Activated CD8-positive, alpha-beta T cell treated with anti-CD3 and anti-CD28 coated beads for 36 hours (primary cell): ENCODE measurements around the gene NLRC4. TPM values are rescaled to one million over a fixed set of nuclear protein-coding genes. Genes with fewer than 3 reads are reported as not detected.

Experiments
- ATAC-seq: fragments of 200-7000 bp; cut with Tn5 transposase; one replicate; pipeline ENCODE4 v1.10.0; 2021; ENCODE audit warnings: mild to moderate bottlenecking, moderate library complexity
- CTCF ChIA-PET: fragments of 350-600 bp; sonication (Branson Sonifier 250); formaldehyde crosslinking; loops from one replicate; lab custom pipeline; 2021; ENCODE audit warnings: antibody characterized with exemption; lab: Charles Lee
- POLR2A ChIA-PET: fragments of 350-600 bp; sonication (Branson Sonifier 250); formaldehyde crosslinking; loops from one replicate; lab custom pipeline; 2021; ENCODE audit warnings: antibody characterized with exemption; lab: Charles Lee
- DNase-seq: peaks from one replicate; pipeline ENCODE4 v3.0.0-alpha.2; 2020
- H3K27ac Mint-ChIP-seq: one replicate; pipeline ENCODE4 v1.8.0; 2021; ENCODE audit warnings: mild to moderate bottlenecking, mixed read lengths
- H3K27me3 Mint-ChIP-seq: one replicate; pipeline ENCODE4 v1.8.0; 2021; ENCODE audit warnings: mixed read lengths
- H3K36me3 Mint-ChIP-seq: one replicate; pipeline ENCODE4 v1.8.0; 2021; ENCODE audit warnings: low read depth, mixed read lengths
- H3K4me1 Mint-ChIP-seq: one replicate; pipeline ENCODE4 v1.8.0; 2021; ENCODE audit warnings: low read depth, mixed read lengths
- H3K4me3 Mint-ChIP-seq: one replicate; pipeline ENCODE4 v1.8.0; 2021; ENCODE audit warnings: mild to moderate bottlenecking, moderate library complexity, mixed read lengths
- H3K9me3 Mint-ChIP-seq: one replicate; pipeline ENCODE4 v1.8.0; 2021; ENCODE audit warnings: mixed read lengths
- intact Hi-C: fragments of 100-400 bp; cut with micrococcal nuclease; formaldehyde crosslinking; loops from one replicate; pipeline ENCODE4 v1.10.0; 2022
- total RNA-seq, 2 experiments: library from RNA; stranded (reverse); gene quantifications; one replicate each; pipeline ENCODE4 v1.2.3, GENCODE V29; 2021
- TF ChIP-seq, protein P1 (sequence below): fragments of 200-600 bp; IDR thresholded peaks from one replicate; pipeline ENCODE4 v1.8.0; 2022; ENCODE audit warnings: antibody characterized with exemption, mild to moderate bottlenecking

NLRC4 gene
- total RNA-seq, 2 experiments from 2014 or later, result not detected

DNA sequence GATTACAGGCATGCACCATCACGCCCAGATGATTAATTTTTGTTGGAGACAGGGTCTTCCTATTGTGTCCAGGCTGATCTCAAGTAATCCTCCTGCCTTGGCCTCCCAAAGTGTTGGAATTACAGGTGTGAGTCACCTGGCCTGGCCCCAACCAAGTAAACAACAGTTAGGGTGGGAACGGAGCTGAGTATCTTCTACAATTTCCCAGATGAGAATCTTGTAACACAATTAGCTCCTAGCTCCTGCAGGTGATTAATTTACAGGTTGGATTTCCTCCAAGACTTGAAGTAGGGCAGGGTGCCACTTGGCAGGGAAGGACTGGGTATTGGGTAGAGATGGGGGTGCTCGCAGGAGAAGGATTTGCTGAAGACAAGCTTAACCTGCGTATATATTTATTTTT lies 17.8 kb downstream of the NLRC4 start:
- Mint-ChIP-seq H3K9me3 (no peaks in the 10 kb centered on the region), H3K4me3 (no peak overlapping the region), H3K4me1 (no peaks in the 10 kb centered on the region), H3K27ac (no peak overlapping the region), H3K36me3 (no peaks in the 10 kb centered on the region), H3K27me3 (no peaks in the 10 kb centered on the region)
- ChIA-PET CTCF (no interaction called here), POLR2A (no interaction called here)
- intact Hi-C loops, result no loop called here
- DNase-seq (no peak), ATAC-seq (no peak)
- TF ChIP-seq, protein P1, sequence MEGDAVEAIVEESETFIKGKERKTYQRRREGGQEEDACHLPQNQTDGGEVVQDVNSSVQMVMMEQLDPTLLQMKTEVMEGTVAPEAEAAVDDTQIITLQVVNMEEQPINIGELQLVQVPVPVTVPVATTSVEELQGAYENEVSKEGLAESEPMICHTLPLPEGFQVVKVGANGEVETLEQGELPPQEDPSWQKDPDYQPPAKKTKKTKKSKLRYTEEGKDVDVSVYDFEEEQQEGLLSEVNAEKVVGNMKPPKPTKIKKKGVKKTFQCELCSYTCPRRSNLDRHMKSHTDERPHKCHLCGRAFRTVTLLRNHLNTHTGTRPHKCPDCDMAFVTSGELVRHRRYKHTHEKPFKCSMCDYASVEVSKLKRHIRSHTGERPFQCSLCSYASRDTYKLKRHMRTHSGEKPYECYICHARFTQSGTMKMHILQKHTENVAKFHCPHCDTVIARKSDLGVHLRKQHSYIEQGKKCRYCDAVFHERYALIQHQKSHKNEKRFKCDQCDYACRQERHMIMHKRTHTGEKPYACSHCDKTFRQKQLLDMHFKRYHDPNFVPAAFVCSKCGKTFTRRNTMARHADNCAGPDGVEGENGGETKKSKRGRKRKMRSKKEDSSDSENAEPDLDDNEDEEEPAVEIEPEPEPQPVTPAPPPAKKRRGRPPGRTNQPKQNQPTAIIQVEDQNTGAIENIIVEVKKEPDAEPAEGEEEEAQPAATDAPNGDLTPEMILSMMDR, result no peak

DNA sequence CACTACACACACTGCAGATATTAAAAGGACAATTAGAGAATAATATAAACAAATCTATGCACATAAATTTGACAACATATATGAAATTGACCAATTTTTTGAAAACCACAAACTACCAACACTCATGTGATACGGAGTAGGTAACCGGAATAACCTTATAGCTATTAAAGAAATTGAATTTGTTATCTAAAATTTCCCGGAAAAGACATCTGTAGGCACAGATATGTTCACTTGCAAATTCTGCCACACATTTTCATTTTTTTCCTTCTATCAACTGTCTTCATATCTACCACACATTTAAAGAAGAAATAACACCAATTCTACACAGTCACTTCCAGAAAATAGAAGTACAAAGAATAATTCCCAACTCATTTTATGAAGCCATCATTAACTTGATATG lies 22.4 kb downstream of the NLRC4 start:
- Mint-ChIP-seq H3K36me3 (no peaks in the 10 kb centered on the region), H3K9me3 (no peaks in the 10 kb centered on the region), H3K4me3 (no peak overlapping the region), H3K27ac (no peak overlapping the region), H3K4me1 (no peaks in the 10 kb centered on the region), H3K27me3 (no peaks in the 10 kb centered on the region)
- CTCF ChIA-PET, result no interaction called here
- DNase-seq (no peak), ATAC-seq (no peak)
- POLR2A ChIA-PET, result interaction anchor here (0.6 kb wide), 1 partner anchor 9 kb away, joined by 3 read pairs; no protein-coding TSS in a partner anchor
- TF ChIP-seq, protein P1, result no peak
- intact Hi-C loops, result no loop called here

DNA sequence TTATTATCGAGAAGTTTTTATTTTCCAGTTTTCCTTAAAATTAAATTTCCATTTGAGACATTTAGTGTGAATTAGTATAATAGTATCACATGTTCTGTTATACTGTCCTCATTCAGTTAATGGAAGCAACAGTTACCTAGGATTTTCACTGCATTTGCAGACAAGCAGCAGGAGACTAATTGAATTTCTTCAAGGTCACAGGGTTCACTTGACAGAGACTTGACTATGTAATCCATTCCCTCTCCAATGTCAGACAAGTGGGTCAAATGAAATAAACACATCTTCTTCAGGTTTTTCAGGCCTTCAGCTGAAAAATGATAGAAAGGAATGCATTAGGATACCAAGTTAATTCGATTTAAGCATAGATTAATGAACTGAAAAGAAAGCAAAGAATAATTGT lies 26.7 kb downstream of the NLRC4 start:
- H3K27me3 Mint-ChIP-seq, result no peaks in the 10 kb centered on the region
- no peaks in the 10 kb centered on the region for H3K9me3 Mint-ChIP-seq
- H3K4me1 Mint-ChIP-seq, result no peaks in the 10 kb centered on the region
- H3K27ac Mint-ChIP-seq, result no peak overlapping the region
- TF ChIP-seq, protein P1, result no peak
- DNase-seq (no peak), ATAC-seq (no peak)
- intact Hi-C loops, result no loop called here
- no peak overlapping the region for H3K4me3 Mint-ChIP-seq
- POLR2A ChIA-PET, result no interaction called here
- no peaks in the 10 kb centered on the region for H3K36me3 Mint-ChIP-seq
- CTCF ChIA-PET, result interaction anchor here (0.7 kb wide), 1 partner anchor 14 kb away, joined by 3 read pairs; no protein-coding TSS in a partner anchor

DNA sequence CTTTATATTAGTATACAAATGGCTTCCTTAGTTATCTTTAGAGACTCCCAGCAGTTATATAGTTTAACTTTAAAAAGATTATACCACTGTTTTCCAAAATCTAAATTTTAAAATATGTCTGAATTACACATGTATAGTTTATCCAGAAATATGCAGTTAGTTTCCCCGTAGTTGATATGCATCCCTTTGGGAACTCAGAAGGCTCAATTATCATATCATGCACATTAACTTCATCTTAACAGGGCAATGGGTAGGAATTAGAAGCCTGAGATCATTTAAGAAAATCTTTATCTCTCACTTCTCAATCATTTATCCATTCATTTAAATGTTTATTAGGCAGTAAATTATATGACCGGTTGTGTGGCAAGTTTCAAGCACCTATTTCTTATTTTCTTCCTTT lies 27.2 kb downstream of the NLRC4 start:
- Mint-ChIP-seq H3K27me3 (no peaks in the 10 kb centered on the region), H3K9me3 (no peaks in the 10 kb centered on the region), H3K36me3 (no peaks in the 10 kb centered on the region), H3K4me1 (no peaks in the 10 kb centered on the region), H3K27ac (no peak overlapping the region), H3K4me3 (no peak overlapping the region)
- POLR2A ChIA-PET, result no interaction called here
- CTCF ChIA-PET, result interaction anchor here (0.7 kb wide), 1 partner anchor 13 kb away, joined by 3 read pairs; no protein-coding TSS in a partner anchor
- ATAC-seq (no peak), DNase-seq (no peak)
- TF ChIP-seq, protein P1, result no peak
- intact Hi-C loops, result no loop called here

DNA sequence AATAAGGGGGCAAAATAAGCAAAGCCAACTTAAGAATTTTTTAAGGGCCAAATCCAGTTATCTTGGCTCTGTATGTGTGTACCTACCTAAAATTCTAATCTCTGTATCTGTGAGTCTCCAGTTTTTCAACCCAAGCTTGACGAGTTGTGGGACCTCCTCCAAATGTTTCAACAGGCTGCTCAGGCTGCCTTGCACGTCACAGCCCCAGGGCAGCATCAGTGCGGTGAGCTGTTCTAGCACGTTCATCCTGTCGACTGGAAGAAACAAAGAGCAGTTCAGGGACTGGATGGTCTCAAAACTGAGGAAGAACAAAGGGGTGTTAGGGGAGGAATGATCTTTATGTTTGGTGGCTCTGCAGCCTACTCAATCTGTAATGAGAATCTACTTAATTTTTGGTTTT lies 29.4 kb downstream of the NLRC4 start:
- H3K9me3 Mint-ChIP-seq, result no peaks in the 10 kb centered on the region
- POLR2A ChIA-PET, result interaction anchor here (0.9 kb wide), 1 partner anchor 15 kb away, joined by 3 read pairs; no protein-coding TSS in a partner anchor
- intact Hi-C loops, result no loop called here
- no peaks in the 10 kb centered on the region for H3K36me3 Mint-ChIP-seq
- H3K4me1 Mint-ChIP-seq, result no peaks in the 10 kb centered on the region
- ATAC-seq, result no peak
- TF ChIP-seq, protein P1, result no peak
- H3K27ac Mint-ChIP-seq, result no peak overlapping the region
- H3K27me3 Mint-ChIP-seq, result no peaks in the 10 kb centered on the region
- no peak overlapping the region for H3K4me3 Mint-ChIP-seq
- no peak for DNase-seq
- CTCF ChIA-PET, result no interaction called here
